ENCODE measurements around the gene HYDIN. TPM values are rescaled to one million over a fixed set of nuclear protein-coding genes. Genes with fewer than 3 reads are reported as not detected.

HYDIN gene
- total RNA-seq, 1 donor from 2014 or later, result 2.7 TPM

DNA sequence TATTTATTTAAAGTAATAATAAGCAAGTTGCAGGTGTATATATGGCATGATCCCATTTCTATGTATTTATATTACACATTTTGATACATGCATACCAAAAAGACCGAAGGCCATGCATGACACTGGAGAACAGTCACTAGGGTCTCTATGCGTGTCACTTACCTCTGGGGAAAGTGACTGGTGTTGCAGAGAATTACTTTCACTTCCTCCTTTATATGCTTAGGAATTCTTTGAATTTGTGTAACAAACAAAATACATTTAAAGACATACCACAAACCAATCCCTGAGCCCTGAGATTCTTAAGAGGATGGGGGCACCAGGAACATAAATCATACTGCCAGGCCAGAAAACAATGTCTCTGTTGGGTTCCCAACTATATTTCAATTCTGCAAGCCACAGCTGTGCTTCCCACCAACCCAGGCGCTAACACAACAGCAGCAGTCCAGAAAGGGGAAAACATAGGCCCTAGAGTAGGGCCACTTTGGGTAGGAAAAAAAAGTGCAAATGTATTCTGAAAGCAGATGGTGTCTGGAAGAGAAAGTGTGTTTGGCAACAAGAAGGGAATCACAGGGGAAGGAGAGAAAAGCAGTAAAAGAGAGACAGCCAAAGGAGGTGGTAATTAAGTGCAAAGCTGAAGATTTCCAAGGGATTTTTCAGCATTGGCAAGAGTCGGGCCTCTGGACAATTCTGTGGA, 24.5 kb upstream of the HYDIN start:
- Histone ChIP-seq H3K4me1 (no peaks in the 10 kb centered on the region), H3K27me3 (no peaks in the 10 kb centered on the region), H3K36me3 (no peaks in the 10 kb centered on the region), H3K9me3 (no peaks in the 10 kb centered on the region), H3K27ac (no peak overlapping the region), H3K4me3 (no peak overlapping the region)
- intact Hi-C loops (cut with DNase I), result no loop called here
- TF ChIP-seq, protein P1, sequence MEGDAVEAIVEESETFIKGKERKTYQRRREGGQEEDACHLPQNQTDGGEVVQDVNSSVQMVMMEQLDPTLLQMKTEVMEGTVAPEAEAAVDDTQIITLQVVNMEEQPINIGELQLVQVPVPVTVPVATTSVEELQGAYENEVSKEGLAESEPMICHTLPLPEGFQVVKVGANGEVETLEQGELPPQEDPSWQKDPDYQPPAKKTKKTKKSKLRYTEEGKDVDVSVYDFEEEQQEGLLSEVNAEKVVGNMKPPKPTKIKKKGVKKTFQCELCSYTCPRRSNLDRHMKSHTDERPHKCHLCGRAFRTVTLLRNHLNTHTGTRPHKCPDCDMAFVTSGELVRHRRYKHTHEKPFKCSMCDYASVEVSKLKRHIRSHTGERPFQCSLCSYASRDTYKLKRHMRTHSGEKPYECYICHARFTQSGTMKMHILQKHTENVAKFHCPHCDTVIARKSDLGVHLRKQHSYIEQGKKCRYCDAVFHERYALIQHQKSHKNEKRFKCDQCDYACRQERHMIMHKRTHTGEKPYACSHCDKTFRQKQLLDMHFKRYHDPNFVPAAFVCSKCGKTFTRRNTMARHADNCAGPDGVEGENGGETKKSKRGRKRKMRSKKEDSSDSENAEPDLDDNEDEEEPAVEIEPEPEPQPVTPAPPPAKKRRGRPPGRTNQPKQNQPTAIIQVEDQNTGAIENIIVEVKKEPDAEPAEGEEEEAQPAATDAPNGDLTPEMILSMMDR (IDR thresholded peaks at IDR 0.05), result no peak
- DNase-seq (no peak), ATAC-seq (no peak)

DNA sequence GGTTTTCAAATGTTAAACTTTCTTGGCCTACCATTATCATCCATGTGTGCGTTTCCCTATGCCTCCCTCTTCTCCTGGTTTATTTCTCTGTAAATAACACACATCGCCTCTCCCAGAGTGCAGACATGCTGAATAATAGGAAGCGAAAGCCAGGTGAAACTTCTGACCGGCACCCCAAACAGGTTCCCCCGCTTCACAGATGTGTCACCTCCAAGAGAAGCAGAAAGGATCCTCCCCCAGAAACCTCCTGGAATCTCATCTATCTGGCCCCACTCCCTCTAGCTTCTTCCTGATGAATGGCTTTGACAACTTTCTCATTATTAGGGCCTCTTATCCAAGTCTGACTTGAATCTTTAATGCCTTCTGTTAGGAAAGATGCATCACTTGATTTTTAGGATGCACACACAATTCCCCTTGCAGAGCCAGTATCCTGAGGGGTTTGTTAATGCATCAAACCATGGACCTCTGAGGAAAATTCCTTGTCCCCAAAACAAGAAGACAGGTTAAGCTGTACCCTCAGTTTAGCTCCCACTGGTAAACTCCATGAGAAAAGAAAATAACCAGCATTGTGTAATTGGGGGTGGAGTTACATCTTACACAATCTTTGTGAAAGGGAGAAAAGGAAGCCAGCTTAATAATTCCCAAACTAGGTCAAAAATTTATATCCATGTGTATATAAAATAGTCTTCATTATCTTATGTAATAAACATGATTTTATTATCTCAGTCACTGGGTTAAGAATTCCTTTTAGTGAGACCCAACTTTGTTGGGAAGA, 20.1 kb upstream of the HYDIN start:
- H3K36me3 ChIP-seq, result no peaks in the 10 kb centered on the region
- H3K4me3 ChIP-seq, result no peak overlapping the region
- ATAC-seq (no peak), DNase-seq (no peak)
- no peaks in the 10 kb centered on the region for H3K4me1 ChIP-seq
- H3K27me3 ChIP-seq, result no peaks in the 10 kb centered on the region
- H3K9me3 ChIP-seq, result no peaks in the 10 kb centered on the region
- intact Hi-C loops (cut with DNase I), result no loop called here
- H3K27ac ChIP-seq, result no peak overlapping the region
- TF ChIP-seq, protein P1 (IDR thresholded peaks at IDR 0.05), result no peak

DNA sequence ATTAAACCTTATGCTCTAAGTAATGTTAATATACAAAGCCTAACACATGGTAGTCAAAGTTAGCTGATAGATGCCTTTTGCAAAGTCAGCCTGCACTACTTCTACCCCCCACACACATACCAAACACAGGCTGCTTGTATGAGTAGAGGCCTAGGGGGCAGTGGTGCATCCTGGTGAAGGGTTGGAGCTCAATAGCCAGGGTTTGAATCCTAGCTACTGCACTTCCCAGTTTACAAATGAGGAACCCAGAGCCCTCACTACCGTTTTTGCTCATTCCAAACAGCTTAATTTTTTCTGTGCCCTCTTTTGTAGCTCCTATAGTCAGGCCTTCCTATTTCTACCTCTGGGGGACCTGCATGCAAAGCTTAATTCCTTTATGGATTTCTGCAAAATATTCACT, 18.9 kb upstream of the HYDIN start:
- DNase-seq (no peak), ATAC-seq (peak; percentile 59)
- Histone ChIP-seq H3K9me3 (no peaks in the 10 kb centered on the region), H3K27me3 (no peaks in the 10 kb centered on the region), H3K4me3 (no peak overlapping the region), H3K36me3 (no peaks in the 10 kb centered on the region), H3K27ac (no peak overlapping the region), H3K4me1 (no peaks in the 10 kb centered on the region)
- TF ChIP-seq, protein P1 (IDR thresholded peaks at IDR 0.05), result no peak
- intact Hi-C loops (cut with DNase I), result no loop called here

DNA sequence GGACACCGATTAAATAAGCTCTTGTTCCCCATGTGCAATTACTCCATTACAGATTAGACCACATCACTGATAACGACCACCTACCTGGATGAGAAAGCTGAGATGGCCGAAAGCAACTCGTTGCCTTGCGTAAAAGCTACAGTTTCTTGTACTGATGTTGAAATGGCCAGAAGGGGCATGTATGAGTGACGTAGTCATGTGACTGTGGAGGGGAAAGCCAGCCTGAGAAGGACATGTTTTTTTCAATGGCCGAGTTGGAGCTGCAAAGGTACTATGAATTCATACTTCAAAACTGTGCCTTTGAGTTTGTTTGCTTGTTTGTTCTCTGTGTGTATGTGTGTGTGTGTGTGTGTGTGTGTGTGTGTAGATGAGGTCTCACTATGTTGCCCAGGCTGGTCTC, 17.0 kb upstream of the HYDIN start:
- no peaks in the 10 kb centered on the region for H3K9me3 ChIP-seq
- no peaks in the 10 kb centered on the region for H3K4me1 ChIP-seq
- intact Hi-C loops (cut with DNase I), result no loop called here
- TF ChIP-seq, protein P1 (IDR thresholded peaks at IDR 0.05), result no peak
- H3K4me3 ChIP-seq, result no peak overlapping the region
- DNase-seq (no peak), ATAC-seq (no peak)
- H3K27me3 ChIP-seq, result no peaks in the 10 kb centered on the region
- no peak overlapping the region for H3K27ac ChIP-seq
- no peaks in the 10 kb centered on the region for H3K36me3 ChIP-seq

DNA sequence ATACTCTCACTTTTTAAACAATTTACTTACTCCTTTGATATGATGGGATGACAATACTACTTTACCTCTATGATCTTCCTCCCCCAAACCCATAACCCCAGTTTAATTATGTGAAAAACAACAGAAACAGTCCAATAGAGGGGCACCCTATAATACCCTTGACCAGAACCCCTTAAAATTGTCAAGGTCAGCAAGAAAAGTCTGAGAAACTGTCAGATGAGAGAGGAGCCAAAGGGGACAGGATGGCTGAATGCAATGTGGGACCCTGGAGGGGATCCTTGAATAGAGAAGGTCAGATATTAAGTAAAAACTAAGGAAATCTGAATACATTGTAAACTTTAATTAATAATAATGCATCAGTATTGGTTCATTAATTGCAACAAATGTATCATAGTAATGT, 15.8 kb upstream of the HYDIN start:
- intact Hi-C loops (cut with DNase I), result no loop called here
- no peak for DNase-seq
- H3K27ac ChIP-seq, result no peak overlapping the region
- H3K27me3 ChIP-seq, result no peaks in the 10 kb centered on the region
- no peaks in the 10 kb centered on the region for H3K9me3 ChIP-seq
- no peaks in the 10 kb centered on the region for H3K4me1 ChIP-seq
- no peaks in the 10 kb centered on the region for H3K36me3 ChIP-seq
- ATAC-seq, result no peak
- no peak overlapping the region for H3K4me3 ChIP-seq
- TF ChIP-seq, protein P1 (IDR thresholded peaks at IDR 0.05), result no peak

Data from upper lobe of right lung (tissue), 1 donor.